ENCODE measurements around the gene RAB40C.

- TF ChIP-seq, protein P1, sequence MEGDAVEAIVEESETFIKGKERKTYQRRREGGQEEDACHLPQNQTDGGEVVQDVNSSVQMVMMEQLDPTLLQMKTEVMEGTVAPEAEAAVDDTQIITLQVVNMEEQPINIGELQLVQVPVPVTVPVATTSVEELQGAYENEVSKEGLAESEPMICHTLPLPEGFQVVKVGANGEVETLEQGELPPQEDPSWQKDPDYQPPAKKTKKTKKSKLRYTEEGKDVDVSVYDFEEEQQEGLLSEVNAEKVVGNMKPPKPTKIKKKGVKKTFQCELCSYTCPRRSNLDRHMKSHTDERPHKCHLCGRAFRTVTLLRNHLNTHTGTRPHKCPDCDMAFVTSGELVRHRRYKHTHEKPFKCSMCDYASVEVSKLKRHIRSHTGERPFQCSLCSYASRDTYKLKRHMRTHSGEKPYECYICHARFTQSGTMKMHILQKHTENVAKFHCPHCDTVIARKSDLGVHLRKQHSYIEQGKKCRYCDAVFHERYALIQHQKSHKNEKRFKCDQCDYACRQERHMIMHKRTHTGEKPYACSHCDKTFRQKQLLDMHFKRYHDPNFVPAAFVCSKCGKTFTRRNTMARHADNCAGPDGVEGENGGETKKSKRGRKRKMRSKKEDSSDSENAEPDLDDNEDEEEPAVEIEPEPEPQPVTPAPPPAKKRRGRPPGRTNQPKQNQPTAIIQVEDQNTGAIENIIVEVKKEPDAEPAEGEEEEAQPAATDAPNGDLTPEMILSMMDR (optimal IDR thresholded peaks at IDR 0.05 in 1 of 3, IDR thresholded peaks at IDR 0.05 in 1 of 3, conservative IDR thresholded peaks at IDR 0.05 in 1 of 3; ENCODE audit: extremely low read depth in 1 of 3, insufficient read depth in 2 of 3, low read length in 3 of 3): no peak
- no peak for TF ChIP-seq EZH2 (IDR thresholded peaks at IDR 0.05; ENCODE audit: low read length)
Observed at GRCh38 chr16:659618-660017, 69.8 kb downstream of the RAB40C start.

Data from keratinocyte (primary cell).